Sigmoid colon (tissue), 3 donors: ENCODE measurements around the gene NDUFA12.

ENCODE experiments used
- CTCF ChIP-seq, 4 experiments: fragments of 450-650 bp in 3 of 4; fragments of 200-600 bp in 1 of 4; IDR thresholded peaks; one replicate each; pipeline ENCODE4 v1.5.1; 2016 to 2019; ENCODE audit warnings: antibody characterized with exemption in 4 of 4, mild to moderate bottlenecking in 3 of 4, moderate library complexity in 2 of 4
- POLR2A ChIP-seq, 2 donors: fragments of 450-650 bp; IDR thresholded peaks; one replicate each; pipeline ENCODE4 v1.6.1; 2016; ENCODE audit warnings: antibody characterized with exemption in 2 of 2, mild to moderate bottlenecking in 2 of 2, moderate library complexity in 2 of 2

- no peak for TF ChIP-seq CTCF (IDR thresholded peaks at IDR 0.05)
- TF ChIP-seq POLR2A (IDR thresholded peaks at IDR 0.05): no peak
These were observed 72.7 kb downstream of the NDUFA12 start for GRCh38 chr12:94930772-94931171.
